Measurements from ENCODE around the gene PRRT4.

Gene PRRT4

GRCh38 chr7:128400566-128400965, 39.1 kb upstream of the PRRT4 start:
- ATAC-seq = no peak
- H3K9me3 Mint-ChIP-seq = no peaks in the 10 kb centered on the region
- peaks cover 57% of the 10 kb centered on the region for H3K36me3 Mint-ChIP-seq

GRCh38 chr7:128399991-128400390, 38.5 kb upstream of the PRRT4 start:
- Mint-ChIP-seq H3K27me3 (no peaks in the 10 kb centered on the region), H3K36me3 (peaks cover 57% of the 10 kb centered on the region), H3K9me3 (no peaks in the 10 kb centered on the region), H3K27ac (no peak overlapping the region), H3K4me3 (no peak overlapping the region), H3K4me1 (peaks cover 18% of the 10 kb centered on the region)
- ATAC-seq = no peak

More at GRCh38 chr7:128400566-128400965, 39.1 kb upstream of the PRRT4 start:
- H3K4me1 Mint-ChIP-seq = peaks cover 21% of the 10 kb centered on the region
- no peak overlapping the region for H3K27ac Mint-ChIP-seq
- H3K4me3 Mint-ChIP-seq = no peak overlapping the region
- no peaks in the 10 kb centered on the region for H3K27me3 Mint-ChIP-seq

- no peak overlapping the region for H3K4me3 Mint-ChIP-seq
- H3K36me3 Mint-ChIP-seq = peaks cover 57% of the 10 kb centered on the region
- ATAC-seq = no peak
- peaks cover 6% of the 10 kb centered on the region for H3K4me1 Mint-ChIP-seq
- H3K27me3 Mint-ChIP-seq = no peaks in the 10 kb centered on the region
- no peak overlapping the region for H3K27ac Mint-ChIP-seq
- no peaks in the 10 kb centered on the region for H3K9me3 Mint-ChIP-seq
These were observed 37.3 kb upstream of the PRRT4 start for GRCh38 chr7:128398841-128399135.

- Mint-ChIP-seq H3K27ac (no peak overlapping the region), H3K9me3 (no peaks in the 10 kb centered on the region), H3K36me3 (peaks cover 52% of the 10 kb centered on the region), H3K4me1 (peaks cover under 1% of the 10 kb centered on the region), H3K27me3 (no peaks in the 10 kb centered on the region), H3K4me3 (no peak overlapping the region)
- ATAC-seq = no peak
These were observed 36.7 kb upstream of the PRRT4 start for GRCh38 chr7:128398016-128398840.

- H3K9me3 Mint-ChIP-seq = no peaks in the 10 kb centered on the region
These were observed 34.9 kb upstream of the PRRT4 start for GRCh38 chr7:128396357-128396756.

GRCh38 chr7:128395748-128396147, 34.3 kb upstream of the PRRT4 start:
- H3K4me1 Mint-ChIP-seq = no peaks in the 10 kb centered on the region
- H3K9me3 Mint-ChIP-seq = no peaks in the 10 kb centered on the region
- H3K27me3 Mint-ChIP-seq = no peaks in the 10 kb centered on the region
- H3K27ac Mint-ChIP-seq = no peak overlapping the region
- no peak for ATAC-seq
- H3K36me3 Mint-ChIP-seq = peaks cover 40% of the 10 kb centered on the region
- H3K4me3 Mint-ChIP-seq = no peak overlapping the region

More at GRCh38 chr7:128396357-128396756, 34.9 kb upstream of the PRRT4 start:
- no peak overlapping the region for H3K4me3 Mint-ChIP-seq
- H3K27ac Mint-ChIP-seq = no peak overlapping the region
- no peak for ATAC-seq
- no peaks in the 10 kb centered on the region for H3K4me1 Mint-ChIP-seq
- H3K27me3 Mint-ChIP-seq = no peaks in the 10 kb centered on the region
- H3K36me3 Mint-ChIP-seq = peaks cover 46% of the 10 kb centered on the region

- no peak overlapping the region for H3K4me3 Mint-ChIP-seq
These were observed 33.5 kb upstream of the PRRT4 start for GRCh38 chr7:128394904-128395496.

GRCh38 chr7:128393526-128394330, 32.2 kb upstream of the PRRT4 start:
- no peaks in the 10 kb centered on the region for H3K9me3 Mint-ChIP-seq
- no peaks in the 10 kb centered on the region for H3K4me1 Mint-ChIP-seq
- no peak overlapping the region for H3K4me3 Mint-ChIP-seq
- H3K27ac Mint-ChIP-seq = no peak overlapping the region
- no peaks in the 10 kb centered on the region for H3K27me3 Mint-ChIP-seq
- peaks cover 27% of the 10 kb centered on the region for H3K36me3 Mint-ChIP-seq
- no peak for ATAC-seq

More at GRCh38 chr7:128394904-128395496, 33.5 kb upstream of the PRRT4 start:
- Mint-ChIP-seq H3K27me3 (no peaks in the 10 kb centered on the region), H3K36me3 (peaks cover 32% of the 10 kb centered on the region), H3K27ac (no peak overlapping the region), H3K4me1 (no peaks in the 10 kb centered on the region), H3K9me3 (no peaks in the 10 kb centered on the region)
- no peak for ATAC-seq

- no peak overlapping the region for H3K27ac Mint-ChIP-seq
These were observed 31.2 kb upstream of the PRRT4 start for GRCh38 chr7:128392446-128393327.

GRCh38 chr7:128391805-128392204, 30.3 kb upstream of the PRRT4 start:
- Mint-ChIP-seq H3K36me3 (peaks cover 9% of the 10 kb centered on the region), H3K9me3 (no peaks in the 10 kb centered on the region), H3K4me1 (peaks cover 9% of the 10 kb centered on the region), H3K4me3 (no peak overlapping the region), H3K27ac (no peak overlapping the region), H3K27me3 (no peaks in the 10 kb centered on the region)
- ATAC-seq = no peak

More at GRCh38 chr7:128392446-128393327, 31.2 kb upstream of the PRRT4 start:
- ATAC-seq = no peak
- Mint-ChIP-seq H3K9me3 (no peaks in the 10 kb centered on the region), H3K4me1 (peaks cover 5% of the 10 kb centered on the region), H3K27me3 (no peaks in the 10 kb centered on the region), H3K36me3 (peaks cover 18% of the 10 kb centered on the region), H3K4me3 (no peak overlapping the region)

GRCh38 chr7:128390871-128391565, 29.5 kb upstream of the PRRT4 start:
- Mint-ChIP-seq H3K27ac (no peak overlapping the region), H3K9me3 (no peaks in the 10 kb centered on the region), H3K4me1 (peaks cover 9% of the 10 kb centered on the region), H3K36me3 (peaks cover 1% of the 10 kb centered on the region), H3K27me3 (no peaks in the 10 kb centered on the region), H3K4me3 (no peak overlapping the region)
- ATAC-seq = no peak

GRCh38 chr7:128389618-128390329, 28.3 kb upstream of the PRRT4 start:
- H3K4me1 Mint-ChIP-seq = peaks cover 9% of the 10 kb centered on the region
- no peaks in the 10 kb centered on the region for H3K27me3 Mint-ChIP-seq
- no peak overlapping the region for H3K27ac Mint-ChIP-seq
- no peaks in the 10 kb centered on the region for H3K36me3 Mint-ChIP-seq
- no peak overlapping the region for H3K4me3 Mint-ChIP-seq
- H3K9me3 Mint-ChIP-seq = no peaks in the 10 kb centered on the region
- ATAC-seq = no peak

- no peak overlapping the region for H3K4me3 Mint-ChIP-seq
- H3K27ac Mint-ChIP-seq = no peak overlapping the region
These were observed 27.7 kb upstream of the PRRT4 start for GRCh38 chr7:128389085-128389617.

GRCh38 chr7:128388145-128388485, 26.6 kb upstream of the PRRT4 start:
- peaks cover 9% of the 10 kb centered on the region for H3K4me1 Mint-ChIP-seq
- ATAC-seq = no peak

More at GRCh38 chr7:128389085-128389617, 27.7 kb upstream of the PRRT4 start:
- no peaks in the 10 kb centered on the region for H3K36me3 Mint-ChIP-seq
- no peak for ATAC-seq
- no peaks in the 10 kb centered on the region for H3K27me3 Mint-ChIP-seq
- no peaks in the 10 kb centered on the region for H3K9me3 Mint-ChIP-seq
- H3K4me1 Mint-ChIP-seq = peaks cover 9% of the 10 kb centered on the region

More at GRCh38 chr7:128388145-128388485, 26.6 kb upstream of the PRRT4 start:
- Mint-ChIP-seq H3K9me3 (no peaks in the 10 kb centered on the region), H3K4me3 (no peak overlapping the region), H3K27me3 (no peaks in the 10 kb centered on the region), H3K27ac (no peak overlapping the region), H3K36me3 (no peaks in the 10 kb centered on the region)
